RWPE2 (cell line): ENCODE results near the gene WWC2.

ENCODE experiments used
- ATAC-seq: fragments of 200-7000 bp; cut with Tn5 transposase; 3 replicates; pipeline ENCODE4 v1.9.1; 2021; ENCODE audit warnings: low read depth
- DNase-seq: peaks from one replicate; pipeline ENCODE4 v3.0.0-alpha.2; 2020; ENCODE audit warnings: low spot score
- H3K27ac ChIP-seq: fragments of 450-650 bp; 2 replicates; pipeline ENCODE4 v1.5.1; 2017; ENCODE audit warnings: mild to moderate bottlenecking; ENCODE audit not compliant: poor library complexity, severe bottlenecking
- H3K27me3 ChIP-seq: fragments of 250-450 bp; sonication (Bioruptor Pico); 2 replicates; pipeline ENCODE4 v1.5.1; 2021; ENCODE audit warnings: mild to moderate bottlenecking, moderate library complexity; ENCODE audit not compliant: insufficient read depth, poor library complexity, severe bottlenecking
- H3K36me3 ChIP-seq: fragments of 250-450 bp; sonication (Bioruptor Pico); 2 replicates; pipeline ENCODE4 v1.5.1; 2020; ENCODE audit warnings: low read depth, mild to moderate bottlenecking, moderate library complexity
- H3K4me1 ChIP-seq: fragments of 250-450 bp; sonication (Bioruptor Pico); 2 replicates; pipeline ENCODE4 v1.5.1; 2021; ENCODE audit warnings: mild to moderate bottlenecking, moderate library complexity; ENCODE audit not compliant: insufficient read depth, poor library complexity, severe bottlenecking
- H3K4me3 ChIP-seq: fragments of 250-450 bp; sonication (Bioruptor Pico); 2 replicates; pipeline ENCODE4 v1.5.1; 2021; ENCODE audit warnings: mild to moderate bottlenecking, moderate library complexity; ENCODE audit not compliant: severe bottlenecking
- H3K9me3 ChIP-seq: fragments of 250-450 bp; sonication (Bioruptor Pico); 2 replicates; pipeline ENCODE4 v1.5.1; 2021; ENCODE audit warnings: mild to moderate bottlenecking, moderate library complexity; ENCODE audit not compliant: severe bottlenecking
- TF ChIP-seq, protein P1 (sequence below): fragments of 450-650 bp; IDR thresholded peaks from one replicate; pipeline ENCODE4 v1.5.1; 2017; ENCODE audit warnings: mild to moderate bottlenecking, moderate library complexity; ENCODE audit not compliant: poor library complexity, severe bottlenecking

The WWC2 gene

GRCh38 chr4:183314336-183314735 lies 215.3 kb downstream of the WWC2 start:
- Histone ChIP-seq H3K36me3 (peaks cover 7% of the 10 kb centered on the region; the same call in 1 of the 2 replicates), H3K4me1 (no peaks in the 10 kb centered on the region), H3K4me3 (no peak overlapping the region), H3K27me3 (no peaks in the 10 kb centered on the region), H3K9me3 (no peaks in the 10 kb centered on the region), H3K27ac (no peak overlapping the region)
- ATAC-seq (no peak), DNase-seq (no peak)
- TF ChIP-seq, protein P1, sequence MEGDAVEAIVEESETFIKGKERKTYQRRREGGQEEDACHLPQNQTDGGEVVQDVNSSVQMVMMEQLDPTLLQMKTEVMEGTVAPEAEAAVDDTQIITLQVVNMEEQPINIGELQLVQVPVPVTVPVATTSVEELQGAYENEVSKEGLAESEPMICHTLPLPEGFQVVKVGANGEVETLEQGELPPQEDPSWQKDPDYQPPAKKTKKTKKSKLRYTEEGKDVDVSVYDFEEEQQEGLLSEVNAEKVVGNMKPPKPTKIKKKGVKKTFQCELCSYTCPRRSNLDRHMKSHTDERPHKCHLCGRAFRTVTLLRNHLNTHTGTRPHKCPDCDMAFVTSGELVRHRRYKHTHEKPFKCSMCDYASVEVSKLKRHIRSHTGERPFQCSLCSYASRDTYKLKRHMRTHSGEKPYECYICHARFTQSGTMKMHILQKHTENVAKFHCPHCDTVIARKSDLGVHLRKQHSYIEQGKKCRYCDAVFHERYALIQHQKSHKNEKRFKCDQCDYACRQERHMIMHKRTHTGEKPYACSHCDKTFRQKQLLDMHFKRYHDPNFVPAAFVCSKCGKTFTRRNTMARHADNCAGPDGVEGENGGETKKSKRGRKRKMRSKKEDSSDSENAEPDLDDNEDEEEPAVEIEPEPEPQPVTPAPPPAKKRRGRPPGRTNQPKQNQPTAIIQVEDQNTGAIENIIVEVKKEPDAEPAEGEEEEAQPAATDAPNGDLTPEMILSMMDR = no peak

DNA sequence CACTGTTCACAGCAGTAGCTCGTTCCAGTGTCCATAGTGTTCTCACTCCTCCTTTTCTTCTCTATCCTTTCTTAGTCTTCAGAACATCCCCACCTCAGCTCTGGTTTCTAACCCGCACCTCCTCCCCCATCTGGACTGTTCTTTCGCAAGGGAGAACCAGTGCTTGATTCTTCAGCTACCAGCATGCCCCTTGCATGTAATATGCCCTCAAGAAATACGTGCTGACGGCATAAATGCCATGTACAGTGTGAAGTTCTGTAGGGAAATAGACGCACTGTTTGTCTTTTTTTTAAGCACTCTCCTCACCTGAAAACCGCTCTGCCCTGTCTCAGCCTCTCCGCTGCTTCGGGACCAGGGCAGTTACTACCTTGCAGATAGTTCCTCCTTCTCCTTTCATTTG lies 215.7 kb downstream of the WWC2 start:
- TF ChIP-seq, protein P1 = no peak
- no peaks in the 10 kb centered on the region for H3K27me3 ChIP-seq
- DNase-seq (no peak), ATAC-seq (no peak)
- no peaks in the 10 kb centered on the region for H3K4me1 ChIP-seq
- no peak overlapping the region for H3K27ac ChIP-seq
- H3K36me3 ChIP-seq = peaks cover 7% of the 10 kb centered on the region; the same call in 1 of the 2 replicates
- H3K4me3 ChIP-seq = no peak overlapping the region
- no peaks in the 10 kb centered on the region for H3K9me3 ChIP-seq

DNA sequence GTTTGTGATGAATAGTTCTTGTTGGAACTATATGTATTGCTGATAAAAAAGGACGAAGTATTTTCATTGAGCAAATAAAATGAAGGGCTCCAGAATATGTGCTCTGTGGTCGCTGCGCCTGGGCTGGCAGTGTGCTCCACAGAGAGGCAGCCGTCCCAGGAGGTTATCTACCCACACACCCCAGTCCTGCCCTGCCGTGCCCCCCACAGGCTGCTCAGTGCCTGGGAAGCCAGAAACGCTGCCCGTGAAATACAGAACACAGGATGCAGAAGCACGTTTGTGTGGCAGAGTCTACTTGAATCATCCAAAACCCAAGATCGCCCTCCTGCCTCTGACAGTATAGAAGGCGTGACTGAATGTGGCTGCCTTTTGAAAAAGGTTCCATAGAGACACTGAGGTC lies 219.6 kb downstream of the WWC2 start:
- Histone ChIP-seq H3K27ac (no peak overlapping the region), H3K27me3 (no peaks in the 10 kb centered on the region), H3K36me3 (peaks cover 5% of the 10 kb centered on the region; the same call in 1 of the 2 replicates), H3K4me3 (no peak overlapping the region), H3K4me1 (no peaks in the 10 kb centered on the region), H3K9me3 (no peaks in the 10 kb centered on the region)
- no peak for ATAC-seq
- TF ChIP-seq, protein P1 = no peak
- DNase-seq = no peak

- H3K9me3 ChIP-seq = no peaks in the 10 kb centered on the region
- ATAC-seq (no peak), DNase-seq (no peak)
- no peaks in the 10 kb centered on the region for H3K4me1 ChIP-seq
- H3K4me3 ChIP-seq = no peak within 1 kb of the TSS
- no peaks in the 10 kb centered on the region for H3K27me3 ChIP-seq
- no peaks in the 10 kb centered on the region for H3K36me3 ChIP-seq
- no peak within 1 kb of the TSS for H3K27ac ChIP-seq
- TF ChIP-seq, protein P1 = no peak
Measured at GRCh38 chr4:183320211-183321059, 221.4 kb downstream of the WWC2 start, which contains the start of gene CLDN22. Gene CLDN22 (minus strand): TSS chr4:183320276. CDS start chr4:183320218, 58 bp downstream.

DNA sequence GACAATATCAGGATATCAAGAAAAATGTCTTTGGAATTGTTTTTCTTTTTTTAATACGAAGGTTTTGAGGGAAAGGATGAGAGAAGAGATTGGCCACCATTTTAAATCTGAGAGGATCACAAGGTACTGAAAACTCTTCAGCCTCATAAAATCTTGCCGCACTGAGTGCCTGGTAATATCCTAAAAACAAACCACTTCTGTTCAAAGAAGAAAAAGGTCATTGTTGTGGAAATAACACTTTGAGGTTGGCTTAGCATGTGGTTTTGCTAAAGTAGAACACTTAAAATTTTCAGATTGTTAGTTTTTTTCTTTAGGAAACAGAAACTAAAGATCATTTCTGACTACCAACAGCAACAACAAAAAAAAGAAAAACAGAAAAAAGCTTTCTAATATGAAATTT lies 222.0 kb downstream of the WWC2 start:
- Histone ChIP-seq H3K9me3 (no peaks in the 10 kb centered on the region), H3K27me3 (no peaks in the 10 kb centered on the region), H3K27ac (no peak overlapping the region), H3K4me3 (no peak overlapping the region), H3K4me1 (no peaks in the 10 kb centered on the region), H3K36me3 (no peaks in the 10 kb centered on the region)
- TF ChIP-seq, protein P1 = no peak
- DNase-seq (no peak), ATAC-seq (no peak)
